HepG2 (cell line): Measurements from ENCODE around the gene RASL12. TPM values are rescaled to one million over a fixed set of nuclear protein-coding genes. Genes with fewer than 3 reads are reported as not detected.
A peak's percentile ranks its signal among the peaks of the same experiment; 100 is the strongest.

Source experiments
- CTCF ChIP-seq: sonication (generic); formaldehyde crosslinking; IDR thresholded peaks from 2 replicates; pipeline ENCODE4 v1.5.0; 2020; ENCODE audit warnings: mild to moderate bottlenecking, missing genetic modification reagents, moderate library complexity
- PAXIP1 ChIP-seq: sonication (generic); formaldehyde crosslinking; conservative IDR thresholded peaks from 2 replicates; pipeline ENCODE4 v1.4.0; 2020; ENCODE audit warnings: mild to moderate bottlenecking, missing genetic modification reagents, moderate library complexity
- PHF20 ChIP-seq: sonication (generic); formaldehyde crosslinking; IDR thresholded peaks from 2 replicates; pipeline ENCODE4 v1.5.0; 2020; ENCODE audit warnings: mild to moderate bottlenecking, missing genetic modification reagents
- RORA ChIP-seq: sonication (generic); formaldehyde crosslinking; IDR thresholded peaks from 2 replicates; pipeline ENCODE4 v1.5.0; 2020; ENCODE audit warnings: mild to moderate bottlenecking, missing genetic modification reagents, moderate library complexity
- SNAPC4 ChIP-seq: sonication (generic); formaldehyde crosslinking; IDR thresholded peaks from 2 replicates; pipeline ENCODE4 v1.4.0; 2020; ENCODE audit warnings: mild to moderate bottlenecking, missing genetic modification reagents
- SP140L ChIP-seq: sonication (generic); formaldehyde crosslinking; IDR thresholded peaks from 2 replicates; pipeline ENCODE4 v1.4.0; 2020; ENCODE audit warnings: missing genetic modification reagents, borderline replicate concordance
- ZGPAT ChIP-seq: IDR thresholded peaks from 2 replicates; pipeline ENCODE4 v1.6.1; 2016; ENCODE audit warnings: mild to moderate bottlenecking
- ZNF569 ChIP-seq: sonication (generic); formaldehyde crosslinking; IDR thresholded peaks from 2 replicates; pipeline ENCODE4 v1.5.0; 2020; ENCODE audit warnings: mild to moderate bottlenecking, missing genetic modification reagents, moderate library complexity, borderline replicate concordance
- ZNF704 ChIP-seq: sonication (generic); formaldehyde crosslinking; IDR thresholded peaks from 2 replicates; pipeline ENCODE4 v1.8.1; 2023; ENCODE audit warnings: mild to moderate bottlenecking, inconsistent platforms, moderate library complexity, missing genetic modification reagents, borderline replicate concordance
- ZNF781 ChIP-seq: sonication (generic); formaldehyde crosslinking; IDR thresholded peaks from 2 replicates; pipeline ENCODE4 v1.5.1; 2020; ENCODE audit warnings: borderline replicate concordance, mild to moderate bottlenecking, missing genetic modification reagents; ENCODE audit errors: not compliant biosample characterization
- ZNF816 ChIP-seq: sonication (generic); formaldehyde crosslinking; IDR thresholded peaks from 2 replicates; pipeline ENCODE4 v1.8.0; 2022; ENCODE audit warnings: missing genetic modification reagents, mild to moderate bottlenecking, borderline replicate concordance
- polyA plus RNA-seq, 8 experiments: library from polyadenylated mRNA; depleted of rRNA in 3 of 8; stranded (reverse) in 7 of 8; unstranded in 1 of 8; fragments of >200 nt; fragmentation: Illumina TruSeq in 4 of 8; extraction: Trizol in 4 of 8; gene quantifications; 2 replicates each; pipeline versions ENCODE4 v1.2.1 to v1.2.3, GENCODE V29; 2011 to 2016; ENCODE audit warnings: low read depth in 4 of 8, missing spikeins in 1 of 8, mixed read lengths in 1 of 8; ENCODE audit not compliant: insufficient read depth in 1 of 8
- total RNA-seq, 5 experiments: library from RNA; depleted of rRNA; stranded (reverse); fragments of >200 nt; fragmentation: Illumina TruSeq; extraction: Trizol; gene quantifications; 2 replicates each; pipeline ENCODE4 v1.2.3, GENCODE V29; 2016; ENCODE audit warnings: low read depth in 1 of 5

The RASL12 gene
- total and polyA plus RNA-seq, 2 of the 13 experiments (the other 11 are each of a cell fraction or from before 2014, with no cell fraction given): 0.16 to 0.55 TPM

- TF ChIP-seq ZNF781 (CRISPR knock-in tag): no peak
- TF ChIP-seq ZNF569 (CRISPR knock-in tag): no peak
- TF ChIP-seq RORA: no peak
- TF ChIP-seq SNAPC4 (CRISPR knock-in tag): no peak
- TF ChIP-seq PAXIP1 (CRISPR knock-in tag): peak; percentile 94
- TF ChIP-seq ZNF704 (CRISPR knock-in tag): no peak
- TF ChIP-seq ZNF816 (CRISPR knock-in tag): no peak
- no peak for TF ChIP-seq SP140L (CRISPR knock-in tag)
- no peak for TF ChIP-seq CTCF (CRISPR knock-in tag)
- no peak for TF ChIP-seq PHF20
- peak; percentile 73; the same call in 1 of the 2 replicates for TF ChIP-seq ZGPAT (CRISPR knock-in tag)
Measured at GRCh38 chr15:65056868-65057548, 10.8 kb downstream of the RASL12 start (continued).
